GM18511 (cell line): ENCODE results near the gene SIGLEC14.
A peak's percentile ranks its signal among the peaks of the same experiment; 100 is the strongest.
"Not testable (repeated sequence)": the region's sequence is repeated elsewhere in the genome, so short reads cannot be mapped to it uniquely, and the experiment has no call there.

Experiments
- ATAC-seq: cut with Tn5 transposase; IDR thresholded peaks from one replicate; pipeline ENCODE4 v1.9.1; 2021; ENCODE audit warnings: mild to moderate bottlenecking, moderate library complexity; ENCODE audit not compliant: unreplicated experiment

SIGLEC14 gene

GRCh38 chr19:51675911-51676565, 29.4 kb upstream of the SIGLEC14 start:
- ATAC-seq: not testable (repeated sequence)

GRCh38 chr19:51668216-51668615, 21.6 kb upstream of the SIGLEC14 start:
- no peak for ATAC-seq

GRCh38 chr19:51664997-51665396, 18.4 kb upstream of the SIGLEC14 start:
- ATAC-seq: no peak

- ATAC-seq: no peak
Measured at GRCh38 chr19:51664131-51664530, 17.5 kb upstream of the SIGLEC14 start.

- no peak for ATAC-seq
Measured at GRCh38 chr19:51663650-51664049, 17.0 kb upstream of the SIGLEC14 start.

- ATAC-seq: no peak
Measured at GRCh38 chr19:51660975-51661600, 14.5 kb upstream of the SIGLEC14 start.

- no peak for ATAC-seq
Measured at GRCh38 chr19:51654783-51655182, 8.2 kb upstream of the SIGLEC14 start.

- no peak for ATAC-seq
Measured at GRCh38 chr19:51653162-51653561, 6.5 kb upstream of the SIGLEC14 start.

GRCh38 chr19:51652266-51652665, 5.6 kb upstream of the SIGLEC14 start:
- no peak for ATAC-seq

GRCh38 chr19:51651216-51651846, 4.7 kb upstream of the SIGLEC14 start:
- ATAC-seq: peak; percentile 75

GRCh38 chr19:51647318-51647717, 693 bp upstream of the SIGLEC14 start:
- ATAC-seq: no peak

- ATAC-seq: no peak
Measured at GRCh38 chr19:51644636-51645271, 1.9 kb downstream of the SIGLEC14 start.

GRCh38 chr19:51641648-51642047, 5.0 kb downstream of the SIGLEC14 start:
- no peak for ATAC-seq

- ATAC-seq: no peak
Measured at GRCh38 chr19:51640386-51640785, 6.2 kb downstream of the SIGLEC14 start.

GRCh38 chr19:51639916-51640315, 6.7 kb downstream of the SIGLEC14 start:
- no peak for ATAC-seq

- ATAC-seq: no peak
Measured at GRCh38 chr19:51637362-51637978, 9.2 kb downstream of the SIGLEC14 start.

- no peak for ATAC-seq
Measured at GRCh38 chr19:51632126-51632525, 14.5 kb downstream of the SIGLEC14 start.

- not testable (repeated sequence) for ATAC-seq
Measured at GRCh38 chr19:51630315-51630714, 16.3 kb downstream of the SIGLEC14 start, which contains the start of gene SIGLEC5. TSS of gene SIGLEC5 (minus strand) at chr19:51630401. CDS start at chr19:51630335, 66 bp downstream.

- ATAC-seq: no peak
Measured at GRCh38 chr19:51628153-51628939, 18.3 kb downstream of the SIGLEC14 start.

GRCh38 chr19:51627491-51628138, 19.0 kb downstream of the SIGLEC14 start:
- ATAC-seq: no peak
